ENCODE data around the gene IGFL2. TPM values are rescaled to one million over a fixed set of nuclear protein-coding genes. Genes with fewer than 3 reads are reported as not detected.

Gene IGFL2
- total and polyA plus RNA-seq, 2 experiments from 2014 or later, result 0.56 TPM; not detected in 1

- Histone ChIP-seq H3K27ac (no peak overlapping the region), H3K27me3 (peaks cover 11% of the 10 kb centered on the region), H3K4me1 (ENCODE audit: low read depth) (peaks cover 12% of the 10 kb centered on the region), H3K4me3 (no peak overlapping the region), H3K36me3 (no peaks in the 10 kb centered on the region), H3K9me3 (ENCODE audit: low read depth) (no peaks in the 10 kb centered on the region)
- no peak for DNase-seq (ENCODE audit: low read depth in 1 of 2, low spot score in 1 of 2)
- TF ChIP-seq CTCF (IDR thresholded peaks at IDR 0.05; ENCODE audit: low read depth, low read length), result no peak
These were observed 36.7 kb upstream of the IGFL2 start for GRCh38 chr19:46111376-46111775.

- no peak for DNase-seq (ENCODE audit: low read depth in 1 of 2, low spot score in 1 of 2)
- no peak for TF ChIP-seq CTCF (IDR thresholded peaks at IDR 0.05; ENCODE audit: low read depth, low read length)
- H3K27ac ChIP-seq, result no peak overlapping the region
These were observed 35.5 kb upstream of the IGFL2 start for GRCh38 chr19:46112527-46112926.

GRCh38 chr19:46113726-46114125 is 34.3 kb upstream of the IGFL2 start:
- no peaks in the 10 kb centered on the region for H3K9me3 ChIP-seq (ENCODE audit: low read depth)
- no peak overlapping the region for H3K27ac ChIP-seq
- peaks cover 11% of the 10 kb centered on the region for H3K27me3 ChIP-seq
- H3K36me3 ChIP-seq, result no peaks in the 10 kb centered on the region
- peaks cover 12% of the 10 kb centered on the region for H3K4me1 ChIP-seq (ENCODE audit: low read depth)
- H3K4me3 ChIP-seq, result no peak overlapping the region
- no peak for TF ChIP-seq CTCF (IDR thresholded peaks at IDR 0.05; ENCODE audit: low read depth, low read length)
- no peak for DNase-seq (ENCODE audit: low read depth in 1 of 2, low spot score in 1 of 2)

More at GRCh38 chr19:46112527-46112926, 35.5 kb upstream of the IGFL2 start:
- peaks cover 11% of the 10 kb centered on the region for H3K27me3 ChIP-seq
- H3K4me3 ChIP-seq, result no peak overlapping the region
- H3K4me1 ChIP-seq (ENCODE audit: low read depth), result peaks cover 12% of the 10 kb centered on the region
- H3K36me3 ChIP-seq, result no peaks in the 10 kb centered on the region
- no peaks in the 10 kb centered on the region for H3K9me3 ChIP-seq (ENCODE audit: low read depth)

- H3K4me1 ChIP-seq (ENCODE audit: low read depth), result peaks cover 5% of the 10 kb centered on the region
- no peak overlapping the region for H3K4me3 ChIP-seq
- peaks cover 11% of the 10 kb centered on the region for H3K27me3 ChIP-seq
- no peaks in the 10 kb centered on the region for H3K36me3 ChIP-seq
- no peak overlapping the region for H3K27ac ChIP-seq
- TF ChIP-seq CTCF (IDR thresholded peaks at IDR 0.05; ENCODE audit: low read depth, low read length), result no peak
- no peaks in the 10 kb centered on the region for H3K9me3 ChIP-seq (ENCODE audit: low read depth)
- peak in 1 of 2 donors; percentile 33 for DNase-seq (ENCODE audit: low read depth in 1 of 2, low spot score in 1 of 2)
These were observed 32.5 kb upstream of the IGFL2 start for GRCh38 chr19:46115396-46116106.

GRCh38 chr19:46116121-46116520 is 31.9 kb upstream of the IGFL2 start:
- Histone ChIP-seq H3K27ac (no peak overlapping the region), H3K9me3 (ENCODE audit: low read depth) (no peaks in the 10 kb centered on the region), H3K4me1 (ENCODE audit: low read depth) (peaks cover 5% of the 10 kb centered on the region), H3K4me3 (no peak overlapping the region), H3K36me3 (no peaks in the 10 kb centered on the region), H3K27me3 (peaks cover 10% of the 10 kb centered on the region)
- no peak for TF ChIP-seq CTCF (IDR thresholded peaks at IDR 0.05; ENCODE audit: low read depth, low read length)
- no peak for DNase-seq (ENCODE audit: low read depth in 1 of 2, low spot score in 1 of 2)

Measured in cardiac muscle cell (in vitro differentiated cells and primary cell).